HG02981 (cell line): ENCODE measurements around the gene PRSS27.
"Not testable (repeated sequence)": the region's sequence is repeated elsewhere in the genome, so short reads cannot be mapped to it uniquely, and the experiment has no call there.

Experiments used
- ATAC-seq: cut with Tn5 transposase; IDR thresholded peaks from one replicate; pipeline ENCODE4 v1.9.1; 2021; ENCODE audit warnings: mild to moderate bottlenecking, moderate library complexity; ENCODE audit not compliant: unreplicated experiment

The PRSS27 gene

GRCh38 chr16:2679902-2680301 lies 40.1 kb downstream of the PRSS27 start:
- ATAC-seq, result not testable (repeated sequence)

- not testable (repeated sequence) for ATAC-seq
Observed at GRCh38 chr16:2678206-2678965, 41.6 kb downstream of the PRSS27 start.

- not testable (repeated sequence) for ATAC-seq
Observed at GRCh38 chr16:2676937-2677336, 43.1 kb downstream of the PRSS27 start.

- ATAC-seq, result no peak
Observed at GRCh38 chr16:2675714-2676113, 44.3 kb downstream of the PRSS27 start.

- no peak for ATAC-seq
Observed at GRCh38 chr16:2675021-2675420, 45.0 kb downstream of the PRSS27 start.

GRCh38 chr16:2673066-2673999 lies 46.7 kb downstream of the PRSS27 start:
- ATAC-seq, result peak; percentile 92

- no peak for ATAC-seq
Observed at GRCh38 chr16:2671741-2672140, 48.3 kb downstream of the PRSS27 start.

GRCh38 chr16:2671193-2671592 lies 48.8 kb downstream of the PRSS27 start:
- ATAC-seq, result not testable (repeated sequence)

GRCh38 chr16:2670017-2670416 lies 50.0 kb downstream of the PRSS27 start:
- ATAC-seq, result not testable (repeated sequence)

GRCh38 chr16:2669587-2669986 lies 50.4 kb downstream of the PRSS27 start:
- not testable (repeated sequence) for ATAC-seq

- ATAC-seq, result not testable (repeated sequence)
Observed at GRCh38 chr16:2666671-2667070, 53.4 kb downstream of the PRSS27 start.

GRCh38 chr16:2664574-2664982 lies 55.4 kb downstream of the PRSS27 start:
- ATAC-seq, result no peak

GRCh38 chr16:2663553-2664546 lies 56.2 kb downstream of the PRSS27 start:
- ATAC-seq, result no peak
